NCI-H2227 (cell line): ENCODE measurements around the gene APOC1.
"Not testable (repeated sequence)": the region's sequence is repeated elsewhere in the genome, so short reads cannot be mapped to it uniquely, and the experiment has no call there.

Experiments
- DNase-seq: peaks from one replicate; lab custom pipeline; 2025; ENCODE audit not compliant: unreplicated experiment; lab: John Stamatoyannopoulos, UW

APOC1 gene

GRCh38 chr19:44912854-44913253, 1.6 kb upstream of the APOC1 start:
- DNase-seq = no peak

- not testable (repeated sequence) for DNase-seq
These were observed 636 bp upstream of the APOC1 start for GRCh38 chr19:44913512-44914432.

- no peak for DNase-seq
These were observed 9.9 kb downstream of the APOC1 start for GRCh38 chr19:44924243-44924725.

GRCh38 chr19:44925114-44925891, 10.9 kb downstream of the APOC1 start:
- no peak for DNase-seq

- not testable (repeated sequence) for DNase-seq
These were observed 12.1 kb downstream of the APOC1 start for GRCh38 chr19:44926245-44927077.

- no peak for DNase-seq
These were observed 13.3 kb downstream of the APOC1 start for GRCh38 chr19:44927746-44928145.

- DNase-seq = no peak
These were observed 15.7 kb downstream of the APOC1 start for GRCh38 chr19:44930088-44930487.

GRCh38 chr19:44931541-44931940, 17.1 kb downstream of the APOC1 start:
- no peak for DNase-seq

- DNase-seq = no peak
These were observed 25.3 kb downstream of the APOC1 start for GRCh38 chr19:44939668-44940067.

- no peak for DNase-seq
These were observed 27.7 kb downstream of the APOC1 start, which contains the start of gene APOC4 for GRCh38 chr19:44942067-44942571. Gene APOC4 (plus strand): TSS chr19:44942237. CDS start chr19:44942278, 41 bp downstream.

- no peak for DNase-seq
These were observed 29.4 kb downstream of the APOC1 start for GRCh38 chr19:44943801-44944249.

- DNase-seq = no peak
These were observed 32.7 kb downstream of the APOC1 start for GRCh38 chr19:44947041-44947581.

GRCh38 chr19:44948237-44948636, 33.8 kb downstream of the APOC1 start:
- DNase-seq = no peak

- DNase-seq = no peak
These were observed 34.5 kb downstream of the APOC1 start for GRCh38 chr19:44948763-44949374.

- DNase-seq = no peak
These were observed 35.1 kb downstream of the APOC1 start for GRCh38 chr19:44949550-44949949.

GRCh38 chr19:44951179-44952159, 37.1 kb downstream of the APOC1 start:
- DNase-seq = peak; percentile 78

GRCh38 chr19:44954278-44954648, 39.9 kb downstream of the APOC1 start:
- no peak for DNase-seq

- peak; percentile 96 for DNase-seq
These were observed 40.5 kb downstream of the APOC1 start, which contains the start of gene CLPTM1 for GRCh38 chr19:44954649-44955504. Gene CLPTM1 (plus strand): TSS chr19:44955380. CDS start chr19:44955396, 16 bp downstream.
